ENCODE data around the gene LAMA3.
"Not testable (repeated sequence)": the region's sequence is repeated elsewhere in the genome, so short reads cannot be mapped to it uniquely, and the experiment has no call there.

The LAMA3 gene

DNA sequence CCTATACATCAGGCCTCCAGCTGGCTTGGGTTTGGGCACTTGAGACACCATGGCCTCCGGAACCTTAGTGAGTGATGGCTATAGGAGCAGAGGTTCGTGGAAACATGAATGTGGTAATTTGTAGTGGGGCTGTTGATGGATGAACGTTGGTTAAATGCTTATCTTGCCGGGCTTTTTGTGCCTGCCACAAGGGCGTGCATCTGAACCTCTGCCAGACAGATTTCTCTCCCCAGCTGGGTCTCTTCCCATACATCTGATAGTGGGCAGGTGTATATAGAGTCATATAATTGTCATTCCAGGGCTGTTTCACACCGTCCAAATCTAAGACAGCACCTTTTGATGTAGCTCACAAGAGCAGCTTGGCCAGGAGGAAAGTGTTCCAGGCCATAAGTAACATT, 14.7 kb downstream of the LAMA3 start:
- Histone ChIP-seq H3K27me3 (ENCODE audit: insufficient read depth, low read length) (no peaks in the 10 kb centered on the region), H3K4me3 (ENCODE audit: low read length) (no peak overlapping the region), H3K9me3 (ENCODE audit: low read length) (no peaks in the 10 kb centered on the region), H3K4me1 (ENCODE audit: insufficient read depth, low read length) (no peaks in the 10 kb centered on the region), H2AFZ (ENCODE audit: low read depth, low read length) (no peak overlapping the region), H3K36me3 (ENCODE audit: insufficient read depth, low read length) (no peaks in the 10 kb centered on the region)

- Histone ChIP-seq H3K9me3 (ENCODE audit: low read length) (no peaks in the 10 kb centered on the region), H3K4me3 (ENCODE audit: low read length) (no peak overlapping the region), H3K27me3 (ENCODE audit: insufficient read depth, low read length) (no peaks in the 10 kb centered on the region), H2AFZ (ENCODE audit: low read depth, low read length) (no peak overlapping the region), H3K4me1 (ENCODE audit: insufficient read depth, low read length) (no peaks in the 10 kb centered on the region), H3K36me3 (ENCODE audit: insufficient read depth, low read length) (no peaks in the 10 kb centered on the region)
These were observed 15.6 kb downstream of the LAMA3 start for GRCh38 chr18:23704806-23705205.

DNA sequence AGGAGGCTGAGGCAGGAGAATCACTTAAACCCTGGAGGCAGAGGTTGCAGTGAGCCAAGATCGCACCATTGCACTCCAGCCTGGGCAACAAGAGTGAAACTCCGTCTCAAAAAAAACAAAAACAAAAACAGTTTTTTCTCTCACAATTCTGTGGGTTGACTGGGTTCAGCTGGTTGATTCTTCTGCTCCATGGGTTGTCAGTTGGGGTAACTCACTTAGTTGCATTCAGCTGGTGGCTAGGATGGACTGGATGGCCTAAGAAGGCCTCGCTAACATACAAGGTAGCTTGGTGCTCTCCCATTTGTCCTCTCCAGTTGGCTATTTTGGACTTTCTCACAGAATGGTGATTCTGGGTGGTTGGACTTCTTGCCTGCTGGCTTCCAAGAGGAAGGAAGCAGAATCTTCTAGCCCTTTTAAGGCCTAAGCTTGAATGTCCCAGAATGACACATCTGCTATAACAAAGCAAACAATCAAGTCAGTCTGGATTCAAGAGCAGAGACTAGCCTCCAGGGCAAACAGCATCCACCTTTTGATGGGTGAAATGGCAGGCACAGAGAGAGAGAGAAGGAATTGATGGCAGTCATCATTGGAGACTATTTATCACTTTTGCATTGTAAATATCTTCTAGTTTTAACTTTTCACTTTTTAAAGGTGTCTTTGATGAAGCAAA, 17.9 kb downstream of the LAMA3 start:
- no peaks in the 10 kb centered on the region for H3K36me3 ChIP-seq (ENCODE audit: insufficient read depth, low read length)
- no peak overlapping the region for H3K4me3 ChIP-seq (ENCODE audit: low read length)
- no peaks in the 10 kb centered on the region for H3K27me3 ChIP-seq (ENCODE audit: insufficient read depth, low read length)
- no peaks in the 10 kb centered on the region for H3K9me3 ChIP-seq (ENCODE audit: low read length)
- no peak overlapping the region for H2AFZ ChIP-seq (ENCODE audit: low read depth, low read length)
- H3K4me1 ChIP-seq (ENCODE audit: insufficient read depth, low read length) = no peaks in the 10 kb centered on the region

GRCh38 chr18:23710068-23710527, 20.8 kb downstream of the LAMA3 start:
- H3K9me3 ChIP-seq (ENCODE audit: low read length) = no peaks in the 10 kb centered on the region
- H3K36me3 ChIP-seq (ENCODE audit: insufficient read depth, low read length) = no peaks in the 10 kb centered on the region
- no peaks in the 10 kb centered on the region for H3K4me1 ChIP-seq (ENCODE audit: insufficient read depth, low read length)
- no peak overlapping the region for H3K4me3 ChIP-seq (ENCODE audit: low read length)
- no peaks in the 10 kb centered on the region for H3K27me3 ChIP-seq (ENCODE audit: insufficient read depth, low read length)
- H2AFZ ChIP-seq (ENCODE audit: low read depth, low read length) = no peak overlapping the region

DNA sequence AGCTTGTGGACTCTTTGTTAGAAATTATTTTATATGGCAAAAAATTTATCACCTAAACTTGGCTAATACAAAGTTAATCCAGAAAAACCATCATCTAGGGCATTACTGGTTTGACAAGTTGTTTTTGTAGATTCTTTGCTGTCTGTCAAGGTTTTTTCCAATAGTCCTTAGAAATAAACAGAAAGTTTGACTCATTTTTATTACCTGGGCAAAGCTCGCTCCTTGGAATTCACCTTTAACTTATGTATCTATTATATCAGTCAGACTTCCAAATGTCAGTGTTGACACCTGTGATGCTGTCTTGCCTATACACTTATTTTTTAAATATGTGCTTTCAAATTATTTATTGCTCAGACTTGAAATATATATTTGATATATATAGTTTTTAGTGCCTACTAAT, 21.7 kb downstream of the LAMA3 start:
- H3K9me3 ChIP-seq (ENCODE audit: low read length) = no peaks in the 10 kb centered on the region
- no peaks in the 10 kb centered on the region for H3K27me3 ChIP-seq (ENCODE audit: insufficient read depth, low read length)
- H2AFZ ChIP-seq (ENCODE audit: low read depth, low read length) = no peak overlapping the region
- H3K4me3 ChIP-seq (ENCODE audit: low read length) = no peak overlapping the region
- no peaks in the 10 kb centered on the region for H3K4me1 ChIP-seq (ENCODE audit: insufficient read depth, low read length)
- H3K36me3 ChIP-seq (ENCODE audit: insufficient read depth, low read length) = no peaks in the 10 kb centered on the region

DNA sequence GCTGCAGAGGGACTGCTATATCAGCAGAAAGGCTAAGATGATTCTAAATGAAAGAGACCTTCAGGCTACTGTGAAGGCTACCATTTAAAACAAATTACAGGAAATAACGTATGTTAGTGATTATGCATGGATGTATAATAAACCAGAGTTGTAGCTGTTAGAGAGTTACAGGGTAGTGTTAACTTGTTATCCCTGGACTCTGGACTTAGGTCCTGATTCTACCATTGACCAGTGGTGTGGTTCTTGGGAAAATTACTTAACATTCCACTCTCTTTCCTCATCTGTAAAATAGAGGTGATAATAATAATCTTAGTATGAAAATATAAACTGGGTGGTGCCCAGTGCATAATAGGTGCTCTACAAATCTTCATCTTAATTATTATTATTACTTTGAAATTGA, 22.2 kb downstream of the LAMA3 start:
- Histone ChIP-seq H3K4me3 (ENCODE audit: low read length) (no peak overlapping the region), H3K36me3 (ENCODE audit: insufficient read depth, low read length) (no peaks in the 10 kb centered on the region), H3K9me3 (ENCODE audit: low read length) (no peaks in the 10 kb centered on the region), H3K4me1 (ENCODE audit: insufficient read depth, low read length) (no peaks in the 10 kb centered on the region), H3K27me3 (ENCODE audit: insufficient read depth, low read length) (no peaks in the 10 kb centered on the region), H2AFZ (ENCODE audit: low read depth, low read length) (no peak overlapping the region)

DNA sequence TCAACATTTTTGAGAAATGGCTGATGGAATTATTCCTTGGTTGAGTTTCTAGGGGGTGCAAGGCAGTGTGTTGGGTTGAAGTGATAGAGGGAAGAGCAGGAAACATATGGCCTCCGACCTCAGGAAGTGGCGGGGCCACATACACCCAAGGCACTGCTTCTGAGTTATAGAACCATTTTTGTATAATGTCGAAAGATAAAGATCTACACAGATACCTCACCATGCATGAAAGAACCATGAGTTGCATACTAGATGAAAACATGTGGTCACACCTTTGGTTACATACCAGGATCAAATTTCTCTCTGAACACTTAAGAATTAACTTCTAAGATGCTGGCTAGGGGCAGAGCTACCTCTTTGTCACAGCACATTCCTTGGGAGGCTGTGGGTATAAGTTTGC, 23.2 kb downstream of the LAMA3 start:
- Histone ChIP-seq H3K4me1 (ENCODE audit: insufficient read depth, low read length) (no peaks in the 10 kb centered on the region), H2AFZ (ENCODE audit: low read depth, low read length) (no peak overlapping the region), H3K36me3 (ENCODE audit: insufficient read depth, low read length) (no peaks in the 10 kb centered on the region), H3K9me3 (ENCODE audit: low read length) (no peaks in the 10 kb centered on the region), H3K27me3 (ENCODE audit: insufficient read depth, low read length) (no peaks in the 10 kb centered on the region), H3K4me3 (ENCODE audit: low read length) (no peak overlapping the region)

DNA sequence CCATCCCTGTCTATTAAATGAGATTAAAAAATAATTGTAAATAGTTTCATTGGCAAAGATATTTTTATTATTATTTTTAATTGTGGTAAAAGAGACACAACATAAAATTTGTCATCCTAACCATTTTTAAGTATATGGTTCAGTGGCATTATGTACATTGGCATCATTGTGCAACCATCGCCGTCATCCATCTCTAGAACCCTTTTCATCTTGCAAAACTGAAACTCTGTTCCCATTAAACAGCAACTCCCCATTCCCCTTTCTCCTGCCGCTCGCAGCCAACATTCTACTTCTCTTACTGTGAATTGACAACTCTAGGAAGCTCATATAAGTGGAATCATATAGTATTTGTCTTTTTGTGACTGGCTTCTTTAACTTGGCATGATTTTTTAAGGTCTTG, 25.3 kb downstream of the LAMA3 start:
- no peak overlapping the region for H3K4me3 ChIP-seq (ENCODE audit: low read length)
- H3K36me3 ChIP-seq (ENCODE audit: insufficient read depth, low read length) = no peaks in the 10 kb centered on the region
- no peaks in the 10 kb centered on the region for H3K9me3 ChIP-seq (ENCODE audit: low read length)
- no peak overlapping the region for H2AFZ ChIP-seq (ENCODE audit: low read depth, low read length)
- H3K4me1 ChIP-seq (ENCODE audit: insufficient read depth, low read length) = no peaks in the 10 kb centered on the region
- H3K27me3 ChIP-seq (ENCODE audit: insufficient read depth, low read length) = no peaks in the 10 kb centered on the region

GRCh38 chr18:23716079-23716478, 26.8 kb downstream of the LAMA3 start:
- H3K36me3 ChIP-seq (ENCODE audit: insufficient read depth, low read length); H3K4me1 ChIP-seq (ENCODE audit: insufficient read depth, low read length); H3K4me3 ChIP-seq (ENCODE audit: low read length); H3K9me3 ChIP-seq (ENCODE audit: low read length); H3K27me3 ChIP-seq (ENCODE audit: insufficient read depth, low read length); H2AFZ ChIP-seq (ENCODE audit: low read depth, low read length): not testable (repeated sequence)

- Histone ChIP-seq H2AFZ (ENCODE audit: low read depth, low read length) (no peak overlapping the region), H3K4me3 (ENCODE audit: low read length) (no peak overlapping the region), H3K36me3 (ENCODE audit: insufficient read depth, low read length) (no peaks in the 10 kb centered on the region), H3K4me1 (ENCODE audit: insufficient read depth, low read length) (no peaks in the 10 kb centered on the region), H3K9me3 (ENCODE audit: low read length) (no peaks in the 10 kb centered on the region), H3K27me3 (ENCODE audit: insufficient read depth, low read length) (no peaks in the 10 kb centered on the region)
These were observed 27.3 kb downstream of the LAMA3 start for GRCh38 chr18:23716516-23716915.

DNA sequence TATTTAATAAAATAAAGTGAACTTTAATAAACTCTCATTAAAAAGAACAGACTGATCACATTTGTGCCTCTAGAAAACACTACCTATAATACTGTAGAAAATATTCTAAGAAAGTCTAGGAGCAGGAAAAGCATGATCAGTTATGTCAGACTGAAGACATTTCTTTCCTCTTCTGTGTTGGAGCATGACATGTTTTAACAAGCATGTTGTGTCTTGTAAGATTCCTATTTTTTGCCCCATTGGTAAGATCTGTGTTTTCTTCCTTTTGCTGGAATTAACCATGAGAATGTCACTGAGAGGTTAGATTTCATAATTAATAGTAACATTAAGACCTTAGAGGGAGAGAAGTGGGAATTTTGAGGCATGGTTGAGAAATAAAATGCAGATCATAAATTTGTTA, 27.7 kb downstream of the LAMA3 start:
- H3K4me3 ChIP-seq (ENCODE audit: low read length) = no peak overlapping the region
- H3K27me3 ChIP-seq (ENCODE audit: insufficient read depth, low read length) = no peaks in the 10 kb centered on the region
- no peaks in the 10 kb centered on the region for H3K36me3 ChIP-seq (ENCODE audit: insufficient read depth, low read length)
- no peak overlapping the region for H2AFZ ChIP-seq (ENCODE audit: low read depth, low read length)
- no peaks in the 10 kb centered on the region for H3K4me1 ChIP-seq (ENCODE audit: insufficient read depth, low read length)
- H3K9me3 ChIP-seq (ENCODE audit: low read length) = no peaks in the 10 kb centered on the region

GRCh38 chr18:23718243-23718720, 29.0 kb downstream of the LAMA3 start:
- Histone ChIP-seq H3K27me3 (ENCODE audit: insufficient read depth, low read length) (peaks cover 4% of the 10 kb centered on the region), H3K9me3 (ENCODE audit: low read length) (no peaks in the 10 kb centered on the region), H3K36me3 (ENCODE audit: insufficient read depth, low read length) (no peaks in the 10 kb centered on the region), H2AFZ (ENCODE audit: low read depth, low read length) (no peak overlapping the region), H3K4me1 (ENCODE audit: insufficient read depth, low read length) (no peaks in the 10 kb centered on the region), H3K4me3 (ENCODE audit: low read length) (no peak overlapping the region)

GRCh38 chr18:23718731-23719130, 29.5 kb downstream of the LAMA3 start:
- Histone ChIP-seq H2AFZ (ENCODE audit: low read depth, low read length) (no peak overlapping the region), H3K4me3 (ENCODE audit: low read length) (no peak overlapping the region), H3K4me1 (ENCODE audit: insufficient read depth, low read length) (no peaks in the 10 kb centered on the region), H3K9me3 (ENCODE audit: low read length) (no peaks in the 10 kb centered on the region), H3K36me3 (ENCODE audit: insufficient read depth, low read length) (no peaks in the 10 kb centered on the region), H3K27me3 (ENCODE audit: insufficient read depth, low read length) (peaks cover 5% of the 10 kb centered on the region)

DNA sequence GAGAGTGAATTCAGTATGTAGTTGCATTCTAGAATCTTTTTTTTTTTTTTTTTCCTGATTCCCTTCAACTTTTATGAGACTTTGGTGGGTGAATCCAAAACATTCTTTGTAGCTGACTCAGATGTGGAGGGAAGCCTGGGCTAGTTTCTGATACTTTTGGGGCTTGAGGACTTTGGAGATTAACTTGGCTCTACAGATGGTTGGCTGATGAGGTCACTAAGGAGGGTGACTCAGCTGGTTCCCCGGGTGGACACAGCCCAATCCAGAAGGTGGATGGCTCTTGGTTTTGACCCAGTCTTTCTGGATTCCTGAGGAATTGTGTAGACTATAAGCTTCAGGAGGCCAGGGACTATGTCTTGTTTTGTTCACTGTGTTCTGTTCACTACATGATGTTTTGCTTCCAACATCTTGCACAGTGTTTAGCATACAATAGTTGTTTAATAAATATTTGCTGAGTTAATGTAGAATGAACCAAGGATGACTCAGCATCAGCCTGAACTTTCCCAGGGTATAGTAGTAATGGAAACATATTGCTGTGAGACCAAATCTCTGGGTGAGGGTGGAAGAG, 30.5 kb downstream of the LAMA3 start:
- Histone ChIP-seq H3K4me1 (ENCODE audit: insufficient read depth, low read length) (no peaks in the 10 kb centered on the region), H3K4me3 (ENCODE audit: low read length) (no peak overlapping the region)

More for the DNA sequence above, 30.5 kb downstream of the LAMA3 start:
- Histone ChIP-seq H2AFZ (ENCODE audit: low read depth, low read length) (no peak overlapping the region), H3K27me3 (ENCODE audit: insufficient read depth, low read length) (peaks cover 5% of the 10 kb centered on the region), H3K9me3 (ENCODE audit: low read length) (no peaks in the 10 kb centered on the region), H3K36me3 (ENCODE audit: insufficient read depth, low read length) (no peaks in the 10 kb centered on the region)

Measured in neuron (in vitro differentiated cells).